ENCODE results near the gene ZNF22. TPM values are rescaled to one million over a fixed set of nuclear protein-coding genes. Genes with fewer than 3 reads are reported as not detected.
A peak's percentile ranks its signal among the peaks of the same experiment; 100 is the strongest.

The ZNF22 gene
- total RNA-seq, 4 donors from 2014 or later, result 3.6 to 14.5 (median 8.0) TPM

GRCh38 chr10:44974628-44975430, 25.9 kb upstream of the ZNF22 start:
- TF ChIP-seq CTCF (IDR thresholded peaks at IDR 0.05) (peak; percentile 90 to 97 (median 95)), POLR2A (IDR thresholded peaks at IDR 0.05) (peak in 1 of 4 donors; percentile 34)
- Histone ChIP-seq H3K36me3 (peaks cover 0 to 34% (median 0%) of the 10 kb centered on the region in 3 donors), H3K4me1 (peaks cover 32 to 74% (median 37%) of the 10 kb centered on the region in 3 donors), H3K4me3 (peak overlapping the region; percentile 21 to 74 (median 51)), H3K27me3 (no peaks in the 10 kb centered on the region), H3K27ac (peak overlapping the region; percentile 66 to 86 (median 82)), H3K9me3 (no peaks in the 10 kb centered on the region)
- WGBS, 2 donors, result 0 to 9% methylated on average over 5 to 9 of the region's 46 CpGs
- intact Hi-C loops (cut with DNase I), result loop anchor here (5.0 kb wide), 1 partner anchor 43 kb away; no protein-coding TSS in a partner anchor
- no peak for DNase-seq

- Histone ChIP-seq H3K27ac (peak overlapping the region; percentile 66 to 86 (median 82)), H3K4me3 (peak overlapping the region; percentile 26 to 74 (median 51)), H3K36me3 (peaks cover 0 to 27% (median 0%) of the 10 kb centered on the region in 3 donors), H3K9me3 (no peaks in the 10 kb centered on the region), H3K4me1 (peaks cover 41 to 81% (median 46%) of the 10 kb centered on the region in 3 donors), H3K27me3 (no peaks in the 10 kb centered on the region)
- 36 to 100% methylated on average over 1 to 6 of the region's 10 CpGs for WGBS, 2 donors
- intact Hi-C loops (cut with DNase I), result no loop called here
- TF ChIP-seq POLR2A (IDR thresholded peaks at IDR 0.05), result no peak
- no peak for TF ChIP-seq CTCF (IDR thresholded peaks at IDR 0.05)
- DNase-seq, result no peak
Measured at GRCh38 chr10:44975431-44976331, 25.0 kb upstream of the ZNF22 start.

- peaks cover 49 to 90% (median 52%) of the 10 kb centered on the region in 3 donors for H3K4me1 ChIP-seq
- TF ChIP-seq POLR2A (IDR thresholded peaks at IDR 0.05), result no peak
- no peak for TF ChIP-seq CTCF (IDR thresholded peaks at IDR 0.05)
- intact Hi-C loops (cut with DNase I), result no loop called here
Measured at GRCh38 chr10:44976352-44977198, 24.1 kb upstream of the ZNF22 start.

GRCh38 chr10:44977287-44978212, 23.2 kb upstream of the ZNF22 start:
- DNase-seq, result no peak
- H3K4me3 ChIP-seq, result peak overlapping the region; percentile 26 to 74 (median 51)
- peak overlapping the region; percentile 71 to 86 (median 82) for H3K27ac ChIP-seq
- H3K4me1 ChIP-seq, result peaks cover 58 to 99% (median 59%) of the 10 kb centered on the region in 3 donors
- TF ChIP-seq POLR2A (IDR thresholded peaks at IDR 0.05) (no peak), CTCF (IDR thresholded peaks at IDR 0.05) (no peak)
- H3K9me3 ChIP-seq, result no peaks in the 10 kb centered on the region
- intact Hi-C loops (cut with DNase I), result no loop called here
- peaks cover 0 to 8% (median 0%) of the 10 kb centered on the region in 3 donors for H3K36me3 ChIP-seq
- no peaks in the 10 kb centered on the region for H3K27me3 ChIP-seq
- 62 to 88% methylated on average over 5 to 9 of the region's 25 CpGs for WGBS, 2 donors

More at GRCh38 chr10:44976352-44977198, 24.1 kb upstream of the ZNF22 start:
- H3K36me3 ChIP-seq, result peaks cover 0 to 18% (median 0%) of the 10 kb centered on the region in 3 donors
- WGBS, 2 donors, result 78 to 88% methylated on average over 3 to 9 of the region's 9 CpGs
- no peaks in the 10 kb centered on the region for H3K27me3 ChIP-seq
- peak overlapping the region; percentile 71 to 86 (median 82) for H3K27ac ChIP-seq
- DNase-seq, result no peak
- H3K9me3 ChIP-seq, result no peaks in the 10 kb centered on the region
- H3K4me3 ChIP-seq, result peak overlapping the region; percentile 26 to 74 (median 51)
